ENCODE results near the gene RAPGEF2. TPM values are rescaled to one million over a fixed set of nuclear protein-coding genes. Genes with fewer than 3 reads are reported as not detected.

The RAPGEF2 gene
- total RNA-seq, 1 experiment from 2014 or later, result 23.8 TPM

GRCh38 chr4:159097144-159097543 lies 5.7 kb upstream of the RAPGEF2 start:
- no peaks in the 10 kb centered on the region for H3K9me3 Mint-ChIP-seq (ENCODE audit: low read depth, unreplicated experiment)
- CTCF ChIA-PET, result no interaction called here
- DNase-seq, result no peak

GRCh38 chr4:159097785-159098184 lies 5.1 kb upstream of the RAPGEF2 start:
- no TSS peak for BruUV-seq (replicated peaks)
- intact Hi-C loops (cut with micrococcal nuclease; ENCODE audit: unreplicated experiment), result no loop called here
- Mint-ChIP-seq H3K27ac (ENCODE audit: unreplicated experiment) (no peak overlapping the region), H3K4me3 (ENCODE audit: low read depth, unreplicated experiment) (no peak overlapping the region), H3K36me3 (ENCODE audit: insufficient read depth, unreplicated experiment) (peaks cover 14% of the 10 kb centered on the region), H3K4me1 (ENCODE audit: low read depth, unreplicated experiment) (peaks cover 14% of the 10 kb centered on the region), H3K9me3 (ENCODE audit: low read depth, unreplicated experiment) (no peaks in the 10 kb centered on the region), H3K27me3 (ENCODE audit: unreplicated experiment) (no peaks in the 10 kb centered on the region)
- no peak for TF ChIP-seq CTCF (IDR thresholded peaks at IDR 0.05; ENCODE audit: unreplicated experiment)
- CTCF ChIA-PET, result no interaction called here
- DNase-seq, result no peak

More at GRCh38 chr4:159097144-159097543, 5.7 kb upstream of the RAPGEF2 start:
- Mint-ChIP-seq H3K4me1 (ENCODE audit: low read depth, unreplicated experiment) (peaks cover 11% of the 10 kb centered on the region), H3K27ac (ENCODE audit: unreplicated experiment) (no peak overlapping the region), H3K36me3 (ENCODE audit: insufficient read depth, unreplicated experiment) (peaks cover 8% of the 10 kb centered on the region), H3K27me3 (ENCODE audit: unreplicated experiment) (no peaks in the 10 kb centered on the region), H3K4me3 (ENCODE audit: low read depth, unreplicated experiment) (no peak overlapping the region)
- no peak for TF ChIP-seq CTCF (IDR thresholded peaks at IDR 0.05; ENCODE audit: unreplicated experiment)
- BruUV-seq (replicated peaks), result no TSS peak
- intact Hi-C loops (cut with micrococcal nuclease; ENCODE audit: unreplicated experiment), result no loop called here

- peaks cover 14% of the 10 kb centered on the region for H3K4me1 Mint-ChIP-seq (ENCODE audit: low read depth, unreplicated experiment)
- BruUV-seq (replicated peaks), result no TSS peak
- no peaks in the 10 kb centered on the region for H3K9me3 Mint-ChIP-seq (ENCODE audit: low read depth, unreplicated experiment)
- peaks cover 21% of the 10 kb centered on the region for H3K36me3 Mint-ChIP-seq (ENCODE audit: insufficient read depth, unreplicated experiment)
- no peak overlapping the region for H3K27ac Mint-ChIP-seq (ENCODE audit: unreplicated experiment)
- H3K27me3 Mint-ChIP-seq (ENCODE audit: unreplicated experiment), result no peaks in the 10 kb centered on the region
- no peak for TF ChIP-seq CTCF (IDR thresholded peaks at IDR 0.05; ENCODE audit: unreplicated experiment)
- no peak for DNase-seq
- intact Hi-C loops (cut with micrococcal nuclease; ENCODE audit: unreplicated experiment), result no loop called here
- H3K4me3 Mint-ChIP-seq (ENCODE audit: low read depth, unreplicated experiment), result no peak overlapping the region
- CTCF ChIA-PET, result no interaction called here
Measured at GRCh38 chr4:159098482-159099127, 4.3 kb upstream of the RAPGEF2 start.

- DNase-seq, result no peak
- Mint-ChIP-seq H3K27ac (ENCODE audit: unreplicated experiment) (peak overlapping the region; percentile 82), H3K27me3 (ENCODE audit: unreplicated experiment) (no peaks in the 10 kb centered on the region), H3K36me3 (ENCODE audit: insufficient read depth, unreplicated experiment) (peaks cover 41% of the 10 kb centered on the region), H3K4me1 (ENCODE audit: low read depth, unreplicated experiment) (peaks cover 33% of the 10 kb centered on the region), H3K9me3 (ENCODE audit: low read depth, unreplicated experiment) (no peaks in the 10 kb centered on the region), H3K4me3 (ENCODE audit: low read depth, unreplicated experiment) (peak overlapping the region; percentile 90)
- no peak for TF ChIP-seq CTCF (IDR thresholded peaks at IDR 0.05; ENCODE audit: unreplicated experiment)
- CTCF ChIA-PET, result interaction anchor here (0.6 to 0.7 kb wide), 3 partner anchors 12 to 139 kb away, joined by 5 read pairs; no protein-coding TSS in a partner anchor
- no TSS peak for BruUV-seq (replicated peaks)
- intact Hi-C loops (cut with micrococcal nuclease; ENCODE audit: unreplicated experiment), result no loop called here
Measured at GRCh38 chr4:159101988-159102621, 774 bp upstream of the RAPGEF2 start.
